GM19043 (cell line): Measurements from ENCODE around the gene MTMR12.

ENCODE experiments used
- ATAC-seq: cut with Tn5 transposase; IDR thresholded peaks from one replicate; pipeline ENCODE4 v1.9.1; 2021; ENCODE audit warnings: low read depth; ENCODE audit not compliant: unreplicated experiment

Gene MTMR12

GRCh38 chr5:32206509-32207354 lies 106.0 kb downstream of the MTMR12 start:
- ATAC-seq: no peak

DNA sequence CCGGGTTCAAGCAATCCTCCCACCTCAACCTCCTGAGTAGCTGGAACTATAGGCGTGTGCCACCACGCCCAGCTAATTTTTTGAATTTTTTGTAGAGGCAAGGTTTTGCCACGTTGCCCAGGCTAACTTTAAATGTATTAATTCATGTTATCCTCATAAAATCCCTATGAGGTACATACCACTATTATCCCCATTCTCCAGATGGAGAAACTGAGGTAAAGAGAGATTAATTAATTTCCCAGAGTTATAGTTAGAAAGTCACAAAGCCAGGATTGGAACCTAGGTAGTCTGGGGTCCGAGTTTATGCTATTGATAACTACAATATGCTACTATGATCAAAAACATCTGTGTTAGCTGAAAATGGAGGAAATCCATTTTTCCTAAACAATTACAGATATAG lies 106.7 kb downstream of the MTMR12 start:
- no peak for ATAC-seq

GRCh38 chr5:32202394-32202793 lies 110.3 kb downstream of the MTMR12 start:
- ATAC-seq: no peak

DNA sequence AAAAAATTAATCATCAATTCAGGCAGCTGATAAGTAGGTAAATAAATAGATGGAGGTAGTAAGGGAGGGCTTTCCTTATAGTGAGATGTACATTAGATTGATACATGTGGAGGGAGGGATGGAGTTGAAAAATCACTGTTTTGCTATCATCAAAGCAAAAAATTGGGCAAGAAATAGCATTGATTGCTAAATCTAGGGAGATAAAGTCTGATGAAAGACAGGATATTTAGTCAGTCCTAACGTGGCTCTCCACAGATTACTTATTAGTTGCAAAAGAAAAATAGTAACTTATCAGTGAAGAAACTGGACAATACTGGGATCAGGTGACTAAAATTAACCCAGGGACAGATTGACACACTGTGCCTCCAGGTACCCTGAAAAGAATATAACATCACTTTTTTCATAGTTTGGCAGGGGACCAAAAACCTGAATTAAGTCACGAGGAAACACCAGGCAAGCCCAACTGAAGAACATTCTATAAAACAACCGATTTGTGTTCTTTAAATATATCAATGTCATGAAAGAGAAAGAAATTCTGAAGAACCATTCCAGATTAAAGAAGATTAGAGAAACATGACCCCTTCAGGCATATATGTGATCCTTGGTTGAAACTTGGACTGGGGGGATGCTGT lies 111.5 kb downstream of the MTMR12 start:
- no peak for ATAC-seq

DNA sequence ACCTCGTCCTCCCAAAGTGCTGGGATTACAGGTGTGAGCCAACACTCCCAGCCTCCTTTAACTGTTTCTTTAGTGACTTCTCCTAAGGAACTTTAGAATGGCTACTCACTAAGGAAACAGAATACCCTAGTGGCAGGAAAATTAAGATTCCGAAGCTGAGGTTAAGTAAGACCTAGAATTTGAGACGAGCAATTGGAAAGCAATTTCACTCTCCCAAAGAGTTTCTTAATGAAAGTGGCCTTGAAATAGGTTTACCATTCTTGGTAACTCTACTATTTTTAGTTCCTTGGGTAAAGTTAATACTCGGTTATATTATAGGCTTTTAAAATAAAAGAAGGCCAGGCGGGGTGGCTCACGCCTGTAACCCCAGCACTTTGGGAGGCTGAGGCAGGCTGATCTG lies 115.7 kb downstream of the MTMR12 start:
- ATAC-seq: no peak

DNA sequence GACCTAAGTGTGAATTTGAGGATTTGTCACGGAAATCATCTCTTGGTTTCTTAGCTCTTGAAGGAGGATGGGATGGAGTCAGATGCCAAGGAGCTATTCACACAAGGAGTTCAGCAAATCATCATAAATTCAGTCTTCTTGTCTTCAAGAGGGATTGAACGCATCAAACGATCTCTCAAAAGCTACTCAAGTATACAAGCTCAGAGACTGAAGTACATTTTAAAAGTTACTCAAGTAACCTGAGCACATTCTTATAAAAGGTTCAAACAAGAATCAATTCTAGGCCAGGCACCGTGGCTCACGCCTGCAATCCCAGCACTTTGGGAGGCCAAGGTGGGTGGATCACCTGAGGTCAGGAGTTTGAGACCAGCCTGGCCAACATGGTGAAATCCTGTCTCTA lies 117.5 kb downstream of the MTMR12 start:
- ATAC-seq: no peak

DNA sequence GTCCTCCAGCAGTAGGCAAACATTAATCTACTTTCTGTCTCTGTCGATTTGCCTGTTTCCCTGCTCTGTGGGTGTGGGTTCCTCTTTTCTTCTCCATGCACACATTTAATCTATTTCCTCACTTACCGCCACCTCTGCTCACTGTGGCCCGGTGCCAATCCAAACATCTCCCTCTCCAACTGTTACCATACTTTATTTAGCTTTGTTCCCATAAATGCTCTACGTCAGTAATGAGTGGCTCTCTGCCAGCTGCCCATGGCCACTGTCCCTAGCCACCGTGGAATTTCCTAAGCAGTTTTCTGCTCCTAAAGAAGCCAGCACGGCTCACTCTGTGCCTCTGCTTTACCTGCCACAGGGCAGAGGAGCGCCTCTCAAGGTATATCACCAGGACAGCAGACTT lies 119.1 kb downstream of the MTMR12 start:
- ATAC-seq: peak; percentile 78

DNA sequence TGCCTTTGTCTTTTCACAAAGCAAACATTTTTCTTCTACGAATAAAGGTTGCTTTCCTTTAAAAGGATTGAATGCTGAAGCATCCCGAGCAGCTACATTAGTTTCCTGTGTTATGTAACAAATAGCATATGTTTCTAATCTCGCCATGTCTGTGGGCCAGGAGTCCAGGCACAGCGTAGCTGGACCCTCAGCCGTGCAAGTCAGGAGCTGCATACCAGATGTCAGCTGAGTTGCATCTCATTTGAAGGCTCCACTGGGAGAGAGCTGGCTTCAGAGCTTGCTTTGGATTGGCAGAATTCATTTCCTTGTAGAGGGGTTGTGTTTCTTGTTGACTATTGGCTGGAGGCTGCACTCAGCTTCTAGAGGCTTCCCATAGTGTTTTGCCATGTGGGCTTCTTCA lies 122.6 kb downstream of the MTMR12 start:
- ATAC-seq: no peak

- ATAC-seq: no peak
Observed at GRCh38 chr5:32187675-32188074, 125.1 kb downstream of the MTMR12 start.

GRCh38 chr5:32182463-32183063 lies 130.2 kb downstream of the MTMR12 start:
- peak; percentile 67 for ATAC-seq
